ENCODE measurements around the gene CHRNG. TPM values are rescaled to one million over a fixed set of nuclear protein-coding genes. Genes with fewer than 3 reads are reported as not detected.

CHRNG gene
- total and polyA plus RNA-seq, 7 experiments from 2014 or later, result 0.10 to 0.26 TPM; not detected in 5

DNA sequence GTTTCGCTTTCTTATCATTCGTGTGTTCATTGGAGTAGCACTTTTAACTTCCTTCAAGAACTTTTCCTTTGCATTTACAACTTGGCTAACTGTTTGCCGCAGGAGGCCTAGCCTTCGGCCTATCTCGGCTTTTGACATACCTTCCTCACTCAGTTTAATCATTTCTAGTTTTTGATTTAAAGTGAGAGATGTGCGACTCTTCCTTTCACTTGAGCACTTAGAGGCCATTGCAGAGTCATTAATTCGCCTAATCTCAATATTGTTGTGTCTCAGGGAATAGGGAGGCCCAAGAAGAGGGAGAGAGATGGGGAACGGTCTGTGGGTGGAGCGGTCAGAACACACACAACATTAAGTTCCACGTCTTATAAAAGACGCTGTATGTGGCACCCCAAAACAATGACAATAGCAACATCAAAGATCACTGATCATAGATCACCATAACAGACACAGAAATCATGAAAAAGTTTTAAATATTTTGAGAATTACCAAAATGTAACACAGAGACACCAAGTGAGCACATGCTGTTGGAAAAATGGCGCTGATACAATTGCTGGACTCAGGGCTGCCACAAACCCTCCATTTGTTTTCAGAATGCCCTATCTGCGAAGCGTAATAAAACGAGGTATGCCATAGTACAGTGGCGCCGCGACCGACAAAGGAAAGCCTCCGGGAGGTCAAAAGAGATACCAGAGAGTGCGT, 10.3 kb downstream of the CHRNG start:
- ATAC-seq (no peak), DNase-seq (no peak)
- CTCF ChIA-PET, result no interaction called here
- no peaks in the 10 kb centered on the region for H3K27me3 ChIP-seq (ENCODE audit: control insufficient read depth in 2 of 2, insufficient read depth in 2 of 2, low read length in 2 of 2)
- H3K27ac ChIP-seq (ENCODE audit: low read depth, low read length), result peak overlapping the region; percentile 92
- Mint-ChIP-seq H3K4me1 (peaks cover 52 to 79% (median 75%) of the 10 kb centered on the region in 7 donors), H3K27ac (peak overlapping the region; percentile 97 to 100 (median 100)), H3K27me3 (no peaks in the 10 kb centered on the region), H3K4me3 (peak overlapping the region; percentile 91 to 100 (median 100)), H3K9me3 (peaks cover 0 to 4% (median 0%) of the 10 kb centered on the region in 11 donors), H3K36me3 (peaks cover 11 to 41% (median 32%) of the 10 kb centered on the region in 5 donors)
- intact Hi-C loops (cut with micrococcal nuclease), result loop anchor here (1.0 to 10.0 kb wide), 17 partner anchors 57 to 1747 kb away; partner anchors contain the start of genes ATG16L1 (in 2 of the 2), DIS3L2 (in 2 of the 2), GIGYF2 (in 2 of the 2) and COPS7B (in 1 of the 2)
- no peaks in the 10 kb centered on the region for H3K9me3 ChIP-seq (ENCODE audit: control insufficient read depth in 2 of 3, low read length in 3 of 3)
- H3K4me3 ChIP-seq (ENCODE audit: low read length), result peak overlapping the region; percentile 88
- POLR2A ChIA-PET, result interaction anchor here (0.6 to 1.4 kb wide), 6 partner anchors 12 to 842 kb away, joined by 3 to 5 read pairs (median 3); partner anchors contain the start of genes ATG16L1 and PTMA
- H3K4me1 ChIP-seq (ENCODE audit: control insufficient read depth in 2 of 2, insufficient read depth in 2 of 2, low read length in 2 of 2), result peaks cover 15 to 32% of the 10 kb centered on the region in 2 donors
- H3K36me3 ChIP-seq (ENCODE audit: control insufficient read depth in 2 of 3, insufficient read depth in 3 of 3, low read length in 3 of 3), result peaks cover 0 to 21% (median 0%) of the 10 kb centered on the region in 3 experiments

DNA sequence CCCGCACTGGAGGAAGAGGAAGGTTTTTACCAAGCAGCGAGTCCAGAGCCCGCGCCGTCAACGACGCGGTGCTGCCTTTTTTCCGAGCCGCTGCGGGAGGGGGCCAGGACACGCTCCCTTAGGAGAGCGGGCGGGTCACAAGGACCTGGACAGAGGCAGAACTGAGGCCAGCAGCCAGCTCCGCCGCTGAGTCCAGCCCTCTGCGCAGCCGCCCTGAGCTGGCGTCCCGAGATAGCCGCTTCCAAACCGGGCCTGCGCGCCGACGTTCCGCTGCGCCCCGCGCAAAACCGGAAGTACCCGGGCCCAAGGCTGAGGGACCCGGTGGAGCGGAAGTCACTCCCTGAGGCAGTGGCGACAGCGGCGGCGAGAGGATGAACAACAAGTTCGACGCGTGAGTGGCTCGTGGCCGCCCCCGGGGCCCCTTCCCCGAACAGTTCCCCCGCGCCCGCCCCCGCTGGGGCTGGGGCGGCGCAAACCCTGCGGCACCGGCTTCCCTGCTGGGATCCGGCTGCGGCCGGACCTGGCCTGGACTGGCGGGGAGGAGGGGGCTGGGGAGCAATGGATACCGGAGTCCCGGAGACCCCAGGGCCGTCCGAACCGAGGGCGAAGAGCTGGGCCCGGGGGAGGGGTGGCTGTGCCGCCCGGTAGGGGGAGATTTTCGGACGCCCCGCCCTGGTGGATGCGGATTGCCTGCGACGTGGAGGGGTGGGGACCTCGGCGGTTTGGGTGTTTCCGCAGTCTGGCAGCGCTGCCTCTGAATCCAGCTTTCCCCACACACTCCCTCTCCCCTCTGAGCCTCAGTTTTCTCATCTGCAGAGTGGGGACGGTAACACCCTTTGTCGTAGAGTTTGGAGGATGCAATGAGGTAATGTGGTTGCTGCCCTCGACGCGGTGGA, 11.1 kb downstream of the CHRNG start, which contains the start of the genes EIF4E2 and TIGD1:
Gene EIF4E2, plus strand, starts transcription at position 336 of the 896 bp plus-strand sequence. Its CDS starts 36 bp downstream, at position 372.
Gene TIGD1, minus strand, starts transcription at position 204 of the 896 bp plus-strand sequence. CDS start 675 bp downstream, outside the sequence.
- Histone ChIP-seq H3K27ac (ENCODE audit: low read depth, low read length) (peak within 1 kb of the TSS; percentile 92), H3K4me3 (ENCODE audit: low read length) (peak within 1 kb of the TSS; percentile 88), H3K9me3 (ENCODE audit: control insufficient read depth in 2 of 3, low read length in 3 of 3) (no peaks in the 10 kb centered on the region), H3K36me3 (ENCODE audit: control insufficient read depth in 2 of 3, insufficient read depth in 3 of 3, low read length in 3 of 3) (peaks cover 0 to 16% (median 0%) of the 10 kb centered on the region in 3 experiments), H3K27me3 (ENCODE audit: control insufficient read depth in 2 of 2, insufficient read depth in 2 of 2, low read length in 2 of 2) (no peaks in the 10 kb centered on the region), H3K4me1 (ENCODE audit: control insufficient read depth in 2 of 2, insufficient read depth in 2 of 2, low read length in 2 of 2) (peaks cover 15 to 36% of the 10 kb centered on the region in 2 donors)
- H3K9me3 Mint-ChIP-seq, result peaks cover 0 to 4% (median 0%) of the 10 kb centered on the region in 11 donors
- H3K4me1 Mint-ChIP-seq, result peaks cover 53 to 86% (median 83%) of the 10 kb centered on the region in 7 donors
- H3K4me3 Mint-ChIP-seq, result peak within 1 kb of the TSS; percentile 91 to 100 (median 100)
- H3K27ac Mint-ChIP-seq, result peak within 1 kb of the TSS; percentile 97 to 100 (median 100)
- DNase-seq (peak; percentile 82 to 93 (median 90)), ATAC-seq (peak; percentile 91)
- intact Hi-C loops (cut with micrococcal nuclease), result loop anchor here (1.0 to 10.0 kb wide), 17 partner anchors 56 to 1747 kb away; partner anchors contain the start of genes ATG16L1 (in 2 of the 2), DIS3L2 (in 2 of the 2), GIGYF2 (in 2 of the 2) and COPS7B (in 1 of the 2)
- H3K36me3 Mint-ChIP-seq, result peaks cover 11 to 43% (median 34%) of the 10 kb centered on the region in 5 donors
- ChIA-PET POLR2A (interaction anchor here (0.5 to 1.4 kb wide), 9 partner anchors 13 to 1086 kb away, joined by 3 to 5 read pairs (median 3); partner anchors contain the start of genes ATG16L1, NCL, PDE6D and PTMA), CTCF (no interaction called here)
- no peaks in the 10 kb centered on the region for H3K27me3 Mint-ChIP-seq

GRCh38 chr2:232551250-232551638, 11.8 kb downstream of the CHRNG start:
- Histone ChIP-seq H3K27ac (ENCODE audit: low read depth, low read length) (peak overlapping the region; percentile 92), H3K27me3 (ENCODE audit: control insufficient read depth in 2 of 2, insufficient read depth in 2 of 2, low read length in 2 of 2) (no peaks in the 10 kb centered on the region), H3K9me3 (ENCODE audit: control insufficient read depth in 2 of 3, low read length in 3 of 3) (no peaks in the 10 kb centered on the region), H3K4me3 (ENCODE audit: low read length) (peak overlapping the region; percentile 88), H3K4me1 (ENCODE audit: control insufficient read depth in 2 of 2, insufficient read depth in 2 of 2, low read length in 2 of 2) (peaks cover 15 to 33% of the 10 kb centered on the region in 2 donors), H3K36me3 (ENCODE audit: control insufficient read depth in 2 of 3, insufficient read depth in 3 of 3, low read length in 3 of 3) (peaks cover 0 to 11% (median 0%) of the 10 kb centered on the region in 3 experiments)
- no peaks in the 10 kb centered on the region for H3K27me3 Mint-ChIP-seq
- CTCF ChIA-PET, result no interaction called here
- peaks cover 0 to 4% (median 0%) of the 10 kb centered on the region in 11 donors for H3K9me3 Mint-ChIP-seq
- H3K4me3 Mint-ChIP-seq, result peak overlapping the region; percentile 91 to 100 (median 99)
- intact Hi-C loops (cut with micrococcal nuclease), result loop anchor here (2.0 to 10.0 kb wide), 11 partner anchors 56 to 1746 kb away; partner anchors contain the start of genes DIS3L2 (in 2 of the 2), ATG16L1 (in 1 of the 2), GIGYF2 (in 1 of the 2) and INPP5D (in 1 of the 2)
- POLR2A ChIA-PET, result interaction anchor here (0.5 to 1.4 kb wide), 4 partner anchors 21 to 1087 kb away, joined by 3 to 5 read pairs (median 4); partner anchors contain the start of genes NCL and PTMA
- H3K4me1 Mint-ChIP-seq, result peaks cover 53 to 91% (median 85%) of the 10 kb centered on the region in 7 donors
- DNase-seq (no peak), ATAC-seq (no peak)
- peak overlapping the region; percentile 94 to 100 (median 100) for H3K27ac Mint-ChIP-seq
- peaks cover 11 to 45% (median 34%) of the 10 kb centered on the region in 5 donors for H3K36me3 Mint-ChIP-seq

DNA sequence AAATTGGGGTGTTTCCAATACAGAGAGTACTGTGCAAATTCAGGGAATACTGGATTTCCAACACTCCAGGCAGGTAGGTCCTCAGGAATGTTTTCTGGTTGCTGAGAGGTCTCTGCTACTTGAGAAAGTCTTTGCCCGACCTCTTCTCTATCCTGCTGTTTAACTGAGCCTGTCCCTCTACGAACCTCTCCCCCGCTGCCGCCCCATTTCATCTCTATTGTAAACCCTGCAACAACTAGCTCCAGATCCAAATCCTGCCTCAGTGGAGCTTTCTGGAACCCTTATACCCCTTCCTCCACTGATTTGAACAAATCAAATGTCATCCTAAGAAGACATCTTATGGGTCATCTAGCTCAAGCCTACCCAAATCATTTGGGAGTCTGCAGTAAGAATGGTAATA, 12.3 kb downstream of the CHRNG start:
- Histone ChIP-seq H3K4me3 (ENCODE audit: low read length) (no peak overlapping the region), H3K9me3 (ENCODE audit: control insufficient read depth in 2 of 3, low read length in 3 of 3) (no peaks in the 10 kb centered on the region), H3K4me1 (ENCODE audit: control insufficient read depth in 2 of 2, insufficient read depth in 2 of 2, low read length in 2 of 2) (peaks cover 15 to 28% of the 10 kb centered on the region in 2 donors), H3K27me3 (ENCODE audit: control insufficient read depth in 2 of 2, insufficient read depth in 2 of 2, low read length in 2 of 2) (no peaks in the 10 kb centered on the region), H3K27ac (ENCODE audit: low read depth, low read length) (peak overlapping the region; percentile 92), H3K36me3 (ENCODE audit: control insufficient read depth in 2 of 3, insufficient read depth in 3 of 3, low read length in 3 of 3) (peaks cover 0 to 14% (median 0%) of the 10 kb centered on the region in 3 experiments)
- CTCF ChIA-PET, result no interaction called here
- POLR2A ChIA-PET, result interaction anchor here (0.7 kb wide), 1 partner anchor 105 kb away, joined by 3 read pairs; no protein-coding TSS in a partner anchor
- Mint-ChIP-seq H3K36me3 (peaks cover 11 to 45% (median 35%) of the 10 kb centered on the region in 5 donors), H3K27ac (peak overlapping the region; percentile 94 to 100 (median 100)), H3K9me3 (peaks cover 0 to 4% (median 0%) of the 10 kb centered on the region in 11 donors), H3K4me1 (peaks cover 53 to 92% (median 84%) of the 10 kb centered on the region in 7 donors), H3K4me3 (peak overlapping the region; percentile 91 to 100 (median 99)), H3K27me3 (no peaks in the 10 kb centered on the region)
- intact Hi-C loops (cut with micrococcal nuclease), result loop anchor here (2.0 to 10.0 kb wide), 11 partner anchors 55 to 1746 kb away; partner anchors contain the start of genes DIS3L2 (in 2 of the 2), ATG16L1 (in 1 of the 2), GIGYF2 (in 1 of the 2) and INPP5D (in 1 of the 2)
- DNase-seq, result no peak
- no peak for ATAC-seq

DNA sequence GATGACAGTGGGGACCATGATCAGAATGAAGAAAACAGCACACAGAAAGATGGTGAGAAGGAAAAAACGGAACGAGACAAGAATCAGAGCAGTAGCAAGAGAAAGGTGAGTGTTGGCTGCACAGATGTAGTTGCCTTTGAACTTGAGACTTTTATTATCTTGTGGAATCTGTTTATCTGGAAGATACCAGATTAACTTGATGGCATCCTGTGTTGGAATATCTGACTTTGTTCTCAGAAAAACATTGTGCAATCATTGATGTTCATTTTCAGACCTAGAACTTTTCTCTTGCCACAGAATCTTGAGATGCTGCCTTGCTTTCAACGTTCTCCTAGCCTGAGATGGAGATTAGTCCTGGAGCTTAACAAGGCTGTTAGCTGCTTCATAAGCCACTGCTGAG, 16.9 kb downstream of the CHRNG start:
- peak overlapping the region in 2 of 9 donors; percentile 54 to 56 for H3K27ac Mint-ChIP-seq
- ChIA-PET POLR2A (no interaction called here), CTCF (no interaction called here)
- ATAC-seq (no peak), DNase-seq (no peak)
- peaks cover 32 to 55% (median 49%) of the 10 kb centered on the region in 7 donors for H3K4me1 Mint-ChIP-seq
- H3K4me3 Mint-ChIP-seq, result no peak overlapping the region
- no peak overlapping the region for H3K27ac ChIP-seq (ENCODE audit: low read depth, low read length)
- H3K9me3 Mint-ChIP-seq, result peaks cover 0 to 2% (median 0%) of the 10 kb centered on the region in 11 donors
- no peaks in the 10 kb centered on the region for H3K9me3 ChIP-seq (ENCODE audit: control insufficient read depth in 2 of 3, low read length in 3 of 3)
- H3K27me3 Mint-ChIP-seq, result no peaks in the 10 kb centered on the region
- peaks cover 7 to 11% of the 10 kb centered on the region in 2 donors for H3K4me1 ChIP-seq (ENCODE audit: control insufficient read depth in 2 of 2, insufficient read depth in 2 of 2, low read length in 2 of 2)
- H3K36me3 ChIP-seq (ENCODE audit: control insufficient read depth in 2 of 3, insufficient read depth in 3 of 3, low read length in 3 of 3), result peaks cover 0 to 42% (median 9%) of the 10 kb centered on the region in 3 experiments
- intact Hi-C loops (cut with micrococcal nuclease), result loop anchor here in 1 of 2 donors (10.0 kb wide), 1 partner anchor 1502 kb away; the partner anchor contains the start of gene PSMD1
- H3K4me3 ChIP-seq (ENCODE audit: low read length), result no peak overlapping the region
- peaks cover 16 to 49% (median 37%) of the 10 kb centered on the region in 5 donors for H3K36me3 Mint-ChIP-seq
- H3K27me3 ChIP-seq (ENCODE audit: control insufficient read depth in 2 of 2, insufficient read depth in 2 of 2, low read length in 2 of 2), result no peaks in the 10 kb centered on the region
